Caco-2 (cell line): ENCODE results near the gene DYRK1A. TPM values are rescaled to one million over a fixed set of nuclear protein-coding genes. Genes with fewer than 3 reads are reported as not detected.

Source experiments
- BruUV-seq: library from RNA; stranded (reverse); fragments of 400-500 nt; replicated peaks from 2 replicates; lab custom pipeline; 2021; lab: Mats Ljungman, UMichigan
- CTCF ChIA-PET: fragments of 300-600 bp; sonication (Branson Sonifier 250); formaldehyde crosslinking; loops from one replicate; lab custom pipeline; 2022; ENCODE audit warnings: antibody characterized with exemption; lab: Charles Lee
- POLR2A ChIA-PET: fragments of 300-600 bp; sonication (Branson Sonifier 250); formaldehyde crosslinking; loops from one replicate; lab custom pipeline; 2022; ENCODE audit warnings: antibody characterized with exemption; lab: Charles Lee
- DNase-seq, 2 experiments: peaks; one replicate each; pipeline versions ENCODE4 v3.0.0 to v3.0.0-alpha.2; 2020 to 2022
- H3K27me3 ChIP-seq: replicated peaks from 2 replicates; pipeline ENCODE4 v1.6.0; 2011; ENCODE audit warnings: low read length; ENCODE audit not compliant: control insufficient read depth, insufficient read depth
- H3K36me3 ChIP-seq: 2 replicates; pipeline ENCODE4 v1.5.1; 2011; ENCODE audit warnings: low read length; ENCODE audit not compliant: control insufficient read depth, insufficient read depth
- H3K4me1 ChIP-seq: fragments of 250-450 bp; sonication (Bioruptor Pico); 2 replicates; pipeline ENCODE4 v1.5.1; 2020; ENCODE audit warnings: mild to moderate bottlenecking
- H3K4me3 ChIP-seq: 2 replicates; pipeline ENCODE4 v1.5.1; 2011; ENCODE audit warnings: low read depth, mild to moderate bottlenecking, control low read depth, low read length
- H3K9me3 ChIP-seq: fragments of 250-450 bp; sonication (Bioruptor Pico); 2 replicates; pipeline ENCODE4 v1.5.1; 2020; ENCODE audit warnings: mild to moderate bottlenecking, moderate library complexity
- H3K27ac Mint-ChIP-seq: one replicate; pipeline ENCODE4 v1.8.0; 2022; ENCODE audit warnings: mixed read lengths; ENCODE audit not compliant: unreplicated experiment
- H3K27me3 Mint-ChIP-seq: one replicate; pipeline ENCODE4 v1.8.0; 2022; ENCODE audit warnings: mixed read lengths; ENCODE audit not compliant: insufficient read depth, unreplicated experiment
- H3K36me3 Mint-ChIP-seq: one replicate; pipeline ENCODE4 v1.8.0; 2022; ENCODE audit warnings: mild to moderate bottlenecking, mixed read lengths; ENCODE audit not compliant: insufficient read depth, unreplicated experiment
- H3K4me1 Mint-ChIP-seq: one replicate; pipeline ENCODE4 v1.8.0; 2022; ENCODE audit warnings: low read depth, mixed read lengths; ENCODE audit not compliant: unreplicated experiment
- H3K4me3 Mint-ChIP-seq: one replicate; pipeline ENCODE4 v1.8.0; 2022; ENCODE audit warnings: mild to moderate bottlenecking, moderate library complexity, mixed read lengths; ENCODE audit not compliant: unreplicated experiment
- H3K9me3 Mint-ChIP-seq: one replicate; pipeline ENCODE4 v1.8.0; 2022; ENCODE audit warnings: mixed read lengths; ENCODE audit not compliant: unreplicated experiment
- CTCF ChIP-seq, 2 experiments: fragments of 200-600 bp in 1 of 2; IDR thresholded peaks; 1 replicate in 1 of 2; 2 replicates in 1 of 2; pipeline versions ENCODE4 v1.5.1 to v1.8.0; 2011 to 2022; ENCODE audit warnings: antibody characterized with exemption in 1 of 2, control low read depth in 1 of 2, inconsistent platforms in 1 of 2, low read depth in 1 of 2, low read length in 1 of 2, mild to moderate bottlenecking in 1 of 2, moderate library complexity in 1 of 2; ENCODE audit not compliant: insufficient read depth in 1 of 2, severe bottlenecking in 1 of 2, unreplicated experiment in 1 of 2
- intact Hi-C: fragments of 100-400 bp; cut with micrococcal nuclease; formaldehyde crosslinking; loops from one replicate; pipeline ENCODE4 v1.10.0; 2022; ENCODE audit not compliant: unreplicated experiment
- total RNA-seq: library from RNA; stranded (reverse); gene quantifications from 2 replicates; pipeline ENCODE4 v1.2.3, GENCODE V29; 2022

DYRK1A gene
- total RNA-seq, 1 experiment from 2014 or later, result 50.9 TPM

GRCh38 chr21:37462087-37462861 lies 95.7 kb downstream of the DYRK1A start:
- POLR2A ChIA-PET, result interaction anchor here (0.6 to 1.1 kb wide), 2 partner anchors 101 to 705 kb away, joined by 3 read pairs; no protein-coding TSS in a partner anchor
- Histone ChIP-seq H3K36me3 (0 out of 2 replicates have a peak, but pooled peaks cover 1% of the 10 kb centered on the region), H3K9me3 (no peaks in the 10 kb centered on the region), H3K4me3 (no peak overlapping the region), H3K27me3 (no peaks in the 10 kb centered on the region), H3K4me1 (peaks cover 29% of the 10 kb centered on the region)
- H3K36me3 Mint-ChIP-seq, result peaks cover 16% of the 10 kb centered on the region
- H3K4me3 Mint-ChIP-seq, result no peak overlapping the region
- no peaks in the 10 kb centered on the region for H3K9me3 Mint-ChIP-seq
- H3K27me3 Mint-ChIP-seq, result no peaks in the 10 kb centered on the region
- DNase-seq, result no peak
- no peak for TF ChIP-seq CTCF (IDR thresholded peaks at IDR 0.05; ENCODE audit: insufficient read depth in 1 of 2, low read depth in 1 of 2, low read length in 1 of 2, severe bottlenecking in 1 of 2, unreplicated experiment in 1 of 2)
- no TSS peak for BruUV-seq
- peak overlapping the region; percentile 49 for H3K27ac Mint-ChIP-seq
- intact Hi-C loops, result no loop called here
- peaks cover 22% of the 10 kb centered on the region for H3K4me1 Mint-ChIP-seq
- CTCF ChIA-PET, result interaction anchor here (0.6 to 0.7 kb wide), 2 partner anchors 13 to 715 kb away, joined by 3 read pairs; no protein-coding TSS in a partner anchor

- TF ChIP-seq CTCF (IDR thresholded peaks at IDR 0.05; ENCODE audit: insufficient read depth in 1 of 2, low read depth in 1 of 2, low read length in 1 of 2, severe bottlenecking in 1 of 2, unreplicated experiment in 1 of 2), result peak; percentile 50 to 51
- no TSS peak for BruUV-seq
- Histone ChIP-seq H3K4me1 (peaks cover 19% of the 10 kb centered on the region), H3K36me3 (0 out of 2 replicates have a peak, but pooled peaks cover 1% of the 10 kb centered on the region), H3K9me3 (no peaks in the 10 kb centered on the region), H3K4me3 (no peak overlapping the region), H3K27me3 (no peaks in the 10 kb centered on the region)
- CTCF ChIA-PET, result interaction anchor here (0.6 to 0.8 kb wide), 2 partner anchors 195 to 716 kb away, joined by 3 to 4 read pairs; no protein-coding TSS in a partner anchor
- intact Hi-C loops, result loop anchor here (1.0 kb wide), 1 partner anchor 16 kb away; no protein-coding TSS in a partner anchor
- Mint-ChIP-seq H3K27ac (no peak overlapping the region), H3K4me1 (peaks cover 18% of the 10 kb centered on the region), H3K36me3 (peaks cover 19% of the 10 kb centered on the region), H3K27me3 (no peaks in the 10 kb centered on the region), H3K9me3 (no peaks in the 10 kb centered on the region), H3K4me3 (no peak overlapping the region)
- POLR2A ChIA-PET, result interaction anchor here (0.6 to 1.1 kb wide), 2 partner anchors 100 to 704 kb away, joined by 3 read pairs; no protein-coding TSS in a partner anchor
- DNase-seq, result peak in 1 of 2 experiments; percentile 36
These were observed 96.7 kb downstream of the DYRK1A start for GRCh38 chr21:37463083-37463801.

- intact Hi-C loops, result no loop called here
- CTCF ChIA-PET, result no interaction called here
- DNase-seq, result no peak
- H3K36me3 ChIP-seq, result 0 out of 2 replicates have a peak, but pooled peaks cover 1% of the 10 kb centered on the region
- Mint-ChIP-seq H3K27ac (no peak overlapping the region), H3K36me3 (peaks cover 34% of the 10 kb centered on the region), H3K4me3 (no peak overlapping the region), H3K27me3 (no peaks in the 10 kb centered on the region), H3K9me3 (no peaks in the 10 kb centered on the region), H3K4me1 (peaks cover 3% of the 10 kb centered on the region)
- no peaks in the 10 kb centered on the region; the same call in none of the 2 replicates for H3K4me1 ChIP-seq
- no peak overlapping the region for H3K4me3 ChIP-seq
- no peaks in the 10 kb centered on the region for H3K9me3 ChIP-seq
- no peaks in the 10 kb centered on the region for H3K27me3 ChIP-seq
- POLR2A ChIA-PET, result no interaction called here
- BruUV-seq, result no TSS peak
- no peak for TF ChIP-seq CTCF (IDR thresholded peaks at IDR 0.05; ENCODE audit: insufficient read depth in 1 of 2, low read depth in 1 of 2, low read length in 1 of 2, severe bottlenecking in 1 of 2, unreplicated experiment in 1 of 2)
These were observed 100.5 kb downstream of the DYRK1A start for GRCh38 chr21:37467082-37467481.
